NCI-H1930 (cell line): ENCODE data around the gene HMOX1.
"Not testable (repeated sequence)": the region's sequence is repeated elsewhere in the genome, so short reads cannot be mapped to it uniquely, and the experiment has no call there.

Source experiments
- DNase-seq, 2 experiments: peaks; one replicate each; lab custom pipeline; 2025; lab: John Stamatoyannopoulos, UW

HMOX1 gene

DNA sequence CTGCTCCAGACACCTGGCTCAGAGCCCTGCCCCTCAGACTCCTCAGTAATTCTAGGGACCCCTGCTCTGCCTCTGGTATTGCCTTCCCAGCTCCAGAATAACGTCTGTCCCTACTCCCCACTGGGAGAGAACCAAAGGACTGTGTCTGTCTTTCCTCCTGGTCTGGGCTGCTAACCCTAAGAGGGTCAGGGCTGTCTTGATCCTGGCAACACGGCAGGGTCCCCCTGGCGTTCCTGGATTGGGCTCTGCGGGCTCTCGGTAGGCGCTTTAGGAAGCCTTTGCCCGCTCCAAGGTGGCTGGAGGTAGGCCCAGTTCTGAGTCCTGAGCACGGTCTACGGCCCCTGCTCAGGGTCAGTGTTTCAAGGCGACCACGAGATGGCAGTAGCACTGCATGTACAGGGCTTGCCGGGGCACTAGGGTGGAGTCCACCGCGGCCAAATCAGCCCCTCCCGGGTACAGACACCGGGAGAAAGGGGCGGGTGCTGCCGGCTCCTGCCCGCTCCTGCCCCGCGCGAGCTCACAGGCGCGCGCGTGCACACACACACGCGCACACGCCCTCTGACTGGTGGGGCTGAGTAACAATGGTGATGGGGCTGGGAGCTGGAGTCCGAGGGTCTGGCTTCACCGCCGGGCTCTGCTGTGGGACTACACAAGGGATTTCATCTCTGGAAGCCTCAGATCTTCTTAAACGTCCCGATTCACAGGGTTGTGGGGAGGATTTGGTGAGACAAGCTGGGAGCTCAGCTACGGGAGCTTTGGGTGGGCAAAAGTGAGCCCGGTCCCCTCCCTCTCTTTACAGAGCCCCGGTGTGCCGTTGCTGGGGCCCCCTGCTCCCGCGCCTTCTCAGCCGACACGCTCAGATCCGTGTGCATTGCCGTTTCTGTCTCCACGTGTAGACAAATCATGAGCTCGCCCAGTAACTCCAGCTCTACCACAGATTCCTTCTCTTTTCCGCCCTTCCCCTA is 30.1 kb upstream of the HMOX1 start:
- peak; percentile 58 to 77 for DNase-seq

DNA sequence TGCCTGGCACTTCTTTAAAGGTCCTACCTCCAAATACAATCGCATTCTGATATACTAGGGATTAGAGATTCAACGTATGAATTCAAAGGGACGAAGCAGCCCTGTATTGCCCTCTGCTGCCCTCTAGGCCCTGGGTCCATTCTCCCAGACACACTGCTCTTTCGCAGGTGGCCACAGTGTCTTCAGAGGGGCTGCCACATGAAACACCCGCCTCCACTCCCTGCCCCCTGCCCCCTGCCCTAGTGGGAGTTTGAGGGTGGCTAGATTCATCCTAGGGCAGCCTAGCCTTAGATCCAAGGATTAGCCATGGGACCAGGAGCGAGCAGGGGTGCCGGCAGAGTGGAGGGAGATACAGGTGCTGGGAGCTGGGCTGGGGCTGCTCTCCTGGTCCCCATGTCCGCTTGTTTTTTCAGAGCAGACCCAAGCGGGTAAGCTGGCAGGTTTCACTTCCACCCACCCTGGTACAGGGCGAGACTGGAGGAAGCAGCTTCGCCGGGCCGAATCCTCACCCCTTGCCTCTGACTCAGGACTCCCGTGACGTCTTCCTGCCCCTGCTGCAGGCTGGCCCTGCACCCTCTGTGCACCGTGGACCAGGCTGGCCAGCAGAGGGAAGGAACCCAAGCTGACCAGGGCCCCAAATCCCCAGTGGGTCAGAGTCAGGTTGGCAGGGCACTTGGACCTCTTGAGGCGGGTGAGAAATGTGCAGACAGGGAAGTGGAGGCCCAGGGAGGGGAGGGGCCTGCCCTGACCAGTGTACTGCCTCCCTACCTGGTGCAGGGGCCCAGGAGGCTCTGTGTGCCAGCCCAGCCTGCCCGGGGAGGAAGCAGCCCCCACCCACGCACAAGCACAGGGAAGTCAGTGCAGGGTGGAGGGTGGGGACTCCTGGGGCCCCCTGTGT is 28.4 kb upstream of the HMOX1 start:
- peak; percentile 9 to 34 for DNase-seq

DNA sequence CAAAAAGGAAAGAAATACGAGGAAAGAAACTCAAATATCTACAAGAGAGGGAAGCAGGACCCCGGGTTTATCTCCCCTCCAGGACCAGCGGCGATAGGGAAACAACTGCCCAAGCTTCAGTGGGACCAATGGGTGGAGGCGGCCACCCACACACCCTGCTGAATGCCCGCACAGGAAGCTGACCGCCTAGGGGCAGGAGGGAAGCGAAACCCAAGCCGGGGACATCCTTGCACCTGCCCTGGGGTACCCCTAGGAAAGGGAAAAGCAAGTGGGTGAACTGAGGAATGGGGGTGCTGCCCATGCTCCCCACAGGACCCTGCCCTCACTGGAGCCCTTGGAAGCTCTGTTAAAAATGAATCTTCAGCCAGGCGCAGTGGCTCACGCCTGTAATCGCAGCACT is 27.6 kb upstream of the HMOX1 start:
- no peak for DNase-seq

DNA sequence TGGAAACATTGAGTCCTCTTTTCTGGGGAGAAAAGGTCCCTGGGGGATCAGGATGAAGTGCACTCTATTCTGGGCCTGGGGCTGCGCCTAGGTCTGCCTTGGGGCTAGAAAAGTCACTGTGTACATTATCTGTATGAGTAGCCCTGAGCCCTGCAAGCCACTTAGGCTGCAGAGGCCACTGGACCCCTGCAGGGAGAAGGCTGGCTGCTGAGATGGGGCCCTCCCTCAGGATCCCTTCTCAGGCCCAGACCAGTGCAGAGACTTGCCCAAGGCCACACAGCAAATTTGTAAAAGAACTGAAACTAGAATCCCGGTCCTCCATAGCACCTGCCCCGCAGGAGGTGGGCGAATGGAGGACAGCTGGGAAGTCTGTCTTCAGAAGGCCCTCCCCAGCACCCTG is 26.8 kb upstream of the HMOX1 start:
- no peak for DNase-seq

DNA sequence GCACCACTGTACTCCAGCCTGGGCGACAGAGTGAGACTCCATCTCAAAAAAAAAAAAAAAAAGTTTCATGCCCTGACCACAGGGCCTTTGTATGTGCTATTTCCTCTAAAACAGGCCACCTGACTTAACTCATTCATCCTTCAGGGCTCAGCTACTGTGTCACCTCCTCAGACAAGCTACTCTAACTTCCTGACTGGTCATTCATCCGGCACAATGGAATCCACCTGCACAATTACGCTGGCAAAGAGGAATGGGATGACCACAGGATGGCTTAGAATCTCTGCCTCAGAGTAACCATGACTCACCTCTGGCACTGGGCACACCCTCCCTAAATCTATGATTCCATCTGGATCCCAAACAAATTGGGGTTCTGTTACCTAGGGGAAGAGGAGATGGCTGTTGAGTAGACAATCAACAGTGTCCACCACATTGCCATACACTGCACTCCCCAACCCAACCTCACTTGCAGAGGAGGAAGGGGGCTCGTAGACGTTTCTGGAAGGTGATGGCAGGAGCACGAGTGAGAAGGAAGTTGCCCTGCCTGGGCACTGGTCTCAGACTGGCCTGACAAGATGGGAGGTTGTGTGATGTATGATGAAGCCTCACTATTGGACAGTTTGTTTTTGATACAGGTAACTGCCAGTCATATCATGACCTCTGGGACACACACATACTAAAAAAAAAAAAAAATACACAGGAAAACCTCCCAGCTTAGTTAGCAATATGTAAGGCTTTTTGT is 22.8 kb upstream of the HMOX1 start:
- no peak for DNase-seq

DNA sequence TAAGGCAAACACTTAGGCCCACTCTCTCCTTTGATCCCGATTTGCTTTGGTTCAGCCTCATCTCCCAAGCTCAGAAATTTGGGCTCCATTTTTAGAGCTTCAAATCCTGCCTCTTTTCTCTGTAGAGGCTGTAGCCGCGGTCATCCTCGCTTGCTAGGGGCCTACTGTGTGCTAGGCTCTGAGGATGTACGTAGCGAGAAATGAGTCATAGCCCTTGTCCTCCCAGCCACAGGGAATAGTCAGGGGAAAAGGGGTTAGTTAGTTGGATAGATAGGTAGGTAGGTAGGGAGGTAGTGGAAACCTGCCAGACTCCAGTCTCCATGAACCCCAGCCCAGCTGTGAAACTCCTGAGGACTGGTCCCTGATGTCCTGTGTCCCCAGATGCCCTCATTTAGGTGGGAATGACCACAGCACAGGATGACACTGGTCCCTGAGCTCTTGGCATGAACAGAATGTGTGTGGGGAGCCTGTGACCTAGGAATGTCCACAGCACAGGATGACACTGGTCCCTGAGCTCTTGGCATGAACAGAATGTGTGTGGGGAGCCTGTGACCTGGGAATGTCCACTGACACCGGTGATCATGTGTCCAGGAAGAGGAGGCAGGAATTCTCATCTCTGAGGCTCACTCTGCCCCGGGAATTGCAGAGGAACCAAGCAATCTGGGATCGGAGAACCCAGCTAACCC is 21.4 kb upstream of the HMOX1 start:
- no peak for DNase-seq

DNA sequence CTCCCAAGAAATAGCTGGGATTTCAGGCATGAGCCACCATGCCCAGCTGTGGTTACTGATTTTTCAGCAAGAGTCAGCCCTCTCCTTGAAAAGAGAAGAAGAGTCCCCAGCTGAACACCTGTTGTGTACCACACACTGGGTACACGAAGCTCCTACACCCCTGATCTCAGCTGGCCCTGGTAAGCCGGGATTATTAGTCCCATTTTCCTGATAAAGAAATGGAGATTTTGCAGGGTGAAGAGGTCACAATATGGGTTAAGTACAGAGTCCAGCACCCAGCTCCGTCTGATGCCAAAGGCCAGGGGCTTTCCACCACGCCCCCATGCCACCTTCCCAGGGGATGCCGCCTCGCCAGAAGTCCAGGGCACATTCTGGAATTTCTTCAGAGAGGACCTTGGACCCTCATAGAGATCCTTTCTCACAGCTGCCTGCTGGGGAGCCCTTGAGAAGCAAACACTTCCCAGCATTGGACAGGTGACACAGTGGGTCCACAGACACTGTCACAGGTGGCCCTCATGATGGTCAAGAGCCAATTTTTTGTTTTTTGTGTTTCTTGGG is 19.8 kb upstream of the HMOX1 start:
- DNase-seq = no peak

DNA sequence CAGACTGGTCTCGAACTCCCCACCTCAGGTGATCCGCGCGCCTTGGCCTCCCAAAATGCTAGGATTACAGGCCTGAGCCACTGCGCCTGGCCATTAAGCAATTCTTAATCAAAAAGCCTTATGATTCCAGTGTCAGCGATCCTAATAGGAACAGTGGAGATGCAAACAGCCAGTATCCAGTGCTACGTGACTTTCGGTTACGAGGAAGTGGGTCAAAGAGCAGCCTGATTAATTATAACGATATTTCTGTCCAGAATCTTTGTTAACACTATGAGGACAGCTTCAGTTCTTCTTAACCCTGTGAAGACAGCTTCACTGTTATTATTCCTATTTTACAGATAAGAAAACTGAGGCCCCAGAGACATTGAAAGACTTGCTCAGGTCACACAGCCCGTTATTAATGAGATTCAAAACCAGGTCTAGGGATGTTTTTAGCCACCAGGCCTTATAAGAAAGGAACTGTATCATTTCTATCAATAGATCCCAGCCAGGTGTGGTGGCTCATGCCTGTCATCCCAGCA is 17.3 kb upstream of the HMOX1 start:
- no peak for DNase-seq

DNA sequence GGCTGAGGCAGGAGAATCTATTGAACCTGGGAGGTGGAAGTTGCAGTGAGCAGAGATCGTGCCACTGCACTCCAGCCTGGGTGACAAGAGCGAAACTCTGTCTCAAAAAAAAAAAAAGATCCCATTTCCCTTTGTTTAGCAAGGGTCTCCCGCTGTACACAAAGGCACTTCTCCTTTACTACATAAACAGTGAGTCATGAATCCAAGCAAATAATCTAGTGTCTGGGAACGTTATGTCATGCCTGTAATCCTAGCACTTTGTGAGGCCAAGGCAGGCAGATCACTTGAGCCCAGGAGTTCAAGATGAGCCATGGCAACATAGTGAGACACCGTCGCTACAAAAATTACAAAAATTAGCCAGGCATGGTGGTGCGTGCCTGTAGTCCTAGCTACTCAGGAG is 16.7 kb upstream of the HMOX1 start:
- DNase-seq = not testable (repeated sequence)

DNA sequence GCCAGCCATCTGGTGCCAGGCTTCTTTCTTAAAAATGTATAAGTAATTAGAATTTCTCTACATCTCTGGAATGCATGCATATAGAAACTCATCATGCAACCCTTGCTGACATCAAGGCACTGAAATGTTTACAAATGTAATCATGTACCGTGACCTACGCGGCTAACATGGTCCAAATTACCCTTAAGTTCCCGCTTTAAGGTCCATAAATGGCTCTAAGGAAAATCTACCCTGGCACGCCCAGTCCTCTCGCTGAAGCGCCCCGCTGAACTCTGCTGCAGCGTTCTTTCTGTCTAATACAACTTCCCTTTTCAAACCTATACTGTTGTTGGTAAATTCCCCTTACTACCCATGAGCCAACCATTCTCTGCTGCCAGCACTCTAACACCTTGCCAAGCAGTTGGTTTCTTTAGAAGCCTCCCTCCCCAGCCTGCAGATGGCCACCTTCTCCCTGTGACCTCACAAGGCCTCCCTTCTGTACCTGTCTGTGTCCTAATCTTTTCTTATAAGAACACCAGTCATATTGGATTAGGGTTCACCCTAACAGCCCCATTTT is 13.5 kb upstream of the HMOX1 start:
- no peak for DNase-seq

DNA sequence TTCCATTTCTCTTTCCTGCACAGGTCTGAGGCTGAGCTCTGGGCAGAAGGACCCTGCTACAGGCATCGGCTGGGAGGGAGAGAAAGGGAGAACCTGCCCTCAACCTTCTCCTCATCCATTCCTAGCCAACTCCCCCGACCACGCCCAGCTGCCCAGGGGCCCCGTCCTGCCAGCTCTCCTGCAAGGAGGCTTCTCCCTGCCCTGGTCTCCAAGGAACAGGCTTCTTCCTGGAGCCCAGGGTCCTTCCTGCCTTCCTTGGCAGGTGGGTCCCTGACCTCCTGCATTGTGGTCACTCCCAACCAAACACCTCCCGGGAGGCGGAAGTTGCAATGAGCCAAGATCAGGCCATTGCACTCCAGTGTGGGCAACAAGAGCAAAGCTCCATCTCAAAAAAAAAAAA is 12.5 kb upstream of the HMOX1 start:
- DNase-seq = no peak

DNA sequence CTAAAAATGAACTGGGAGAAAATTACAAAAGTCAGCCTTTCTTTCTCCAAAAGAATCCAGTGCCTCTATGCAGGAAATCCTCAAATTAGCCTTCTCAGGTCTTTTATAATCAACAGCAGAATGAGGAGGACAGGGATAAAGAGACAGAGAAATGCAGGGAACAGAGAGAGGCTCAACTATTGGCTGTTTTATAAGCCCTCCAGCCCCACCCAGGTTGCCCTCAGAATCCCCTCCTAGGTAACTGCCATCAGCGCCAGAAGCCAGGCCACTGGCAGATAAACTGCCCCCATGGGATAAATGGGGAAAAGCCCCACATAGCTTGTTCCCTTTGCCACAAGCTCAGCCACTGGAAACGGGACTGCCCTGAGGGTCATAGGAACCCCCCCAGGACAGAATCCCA is 10.9 kb upstream of the HMOX1 start:
- DNase-seq = no peak

DNA sequence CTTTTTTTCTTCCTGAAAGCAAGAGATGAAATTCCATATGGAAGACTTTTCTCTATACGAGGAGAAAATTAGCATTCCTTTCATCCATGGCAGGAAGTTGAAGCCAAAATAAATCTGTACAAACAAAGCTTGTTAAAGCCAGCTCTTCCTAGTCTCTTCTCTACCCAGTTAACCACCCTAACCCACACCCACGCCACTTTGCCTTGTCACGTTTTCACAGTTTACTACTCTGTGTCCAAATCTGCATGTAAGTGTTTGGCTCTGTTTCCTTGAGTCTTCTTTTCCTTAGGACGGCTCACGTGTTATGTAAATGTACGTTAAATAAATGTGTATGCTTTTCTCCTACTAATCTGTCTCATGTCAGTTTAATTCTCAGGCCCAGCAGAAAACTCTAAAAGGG is 7.1 kb upstream of the HMOX1 start:
- no peak for DNase-seq

DNA sequence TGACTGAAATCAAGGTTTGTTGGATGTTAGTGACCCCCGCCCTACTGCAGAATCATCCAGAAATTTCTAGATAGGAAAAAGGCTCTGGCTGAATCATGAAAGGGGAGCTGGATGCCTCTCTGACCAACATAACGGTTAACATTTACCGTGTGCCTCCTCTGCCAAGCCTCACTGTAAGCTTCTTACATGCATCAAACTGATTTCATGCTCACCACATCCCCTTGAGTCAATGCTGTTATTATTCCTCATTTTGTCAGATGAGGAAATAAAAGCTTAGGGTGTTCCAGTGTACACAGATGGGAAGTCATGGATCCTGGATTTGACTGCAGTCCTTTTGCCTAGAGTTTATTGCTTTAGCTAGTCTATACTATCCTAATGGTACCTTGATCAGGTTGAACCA is 5.9 kb upstream of the HMOX1 start:
- DNase-seq = no peak

DNA sequence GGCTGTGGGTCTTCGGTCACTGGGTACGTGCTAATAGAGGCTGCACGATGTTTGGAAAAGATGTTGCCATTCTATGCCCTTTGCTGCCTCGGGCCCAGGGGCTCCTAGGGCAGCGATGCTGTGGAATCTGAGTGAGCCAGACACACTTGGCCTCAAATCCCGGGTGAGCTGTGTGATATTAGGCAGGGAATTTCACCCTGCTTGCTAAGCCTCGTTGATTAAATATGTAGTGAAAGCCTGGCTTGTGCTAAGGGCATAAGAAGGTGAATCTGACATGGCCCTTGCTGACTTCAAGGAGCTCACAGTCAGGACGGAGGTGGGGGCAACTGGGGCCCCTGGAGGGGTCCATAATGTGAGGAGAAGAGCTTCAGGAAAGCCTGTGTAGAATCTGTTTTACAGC is 5.4 kb upstream of the HMOX1 start:
- no peak for DNase-seq

DNA sequence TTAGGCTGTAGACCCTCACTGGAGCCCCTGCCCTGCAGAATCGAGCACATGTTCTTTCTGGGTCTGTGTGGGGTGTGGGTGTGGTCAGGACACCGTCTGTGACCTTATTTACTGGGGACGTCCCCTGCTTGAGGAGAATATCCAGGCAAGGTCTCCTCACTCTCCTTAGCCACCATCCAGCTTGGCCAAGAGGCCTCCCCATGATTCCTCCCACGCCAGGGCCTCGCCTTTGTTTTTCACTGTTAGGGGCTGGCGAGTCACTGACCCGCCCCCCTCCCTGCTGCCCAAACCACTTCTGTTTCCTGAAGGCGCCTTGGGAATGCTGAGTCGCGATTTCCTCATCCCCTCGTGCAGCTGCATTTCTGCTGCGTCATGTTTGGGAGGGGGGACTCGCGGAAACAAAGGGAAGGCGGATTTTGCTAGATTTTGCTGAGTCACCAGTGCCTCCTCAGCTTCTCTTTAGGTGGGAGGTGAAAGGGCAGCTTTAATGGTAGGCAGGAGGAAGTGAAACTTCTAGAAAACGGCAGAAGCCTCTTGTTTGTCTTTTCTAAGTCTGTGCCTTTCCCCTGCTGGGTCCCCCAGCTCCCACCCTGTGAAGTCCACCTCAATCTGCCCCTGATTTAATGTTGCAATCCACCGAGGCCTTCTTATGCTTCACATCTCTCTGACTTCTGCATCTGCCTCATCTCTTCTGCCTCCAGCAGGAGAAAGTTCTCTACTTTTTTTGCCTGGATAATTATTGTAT is 4.0 kb upstream of the HMOX1 start:
- DNase-seq = peak; percentile 14 to 30

DNA sequence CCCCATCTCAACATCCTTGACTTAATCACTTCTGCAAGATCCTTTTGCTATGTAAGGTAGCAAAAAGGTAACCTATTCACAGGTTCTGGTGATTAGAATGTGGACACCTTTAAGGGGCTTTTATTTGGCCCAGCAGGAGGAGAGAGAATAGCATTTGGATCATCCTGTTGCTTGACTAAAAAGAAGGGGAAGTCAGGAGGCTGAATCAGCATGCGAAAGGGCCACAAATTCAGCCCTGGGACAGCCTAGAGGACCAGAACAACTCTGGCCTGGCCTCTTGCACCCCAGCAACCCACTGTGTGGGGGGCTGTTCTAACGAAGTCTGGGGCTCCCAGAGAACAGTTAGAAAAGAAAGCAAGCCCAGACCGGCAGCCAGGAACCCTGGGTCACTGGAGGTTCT is 3.2 kb upstream of the HMOX1 start:
- DNase-seq = no peak

DNA sequence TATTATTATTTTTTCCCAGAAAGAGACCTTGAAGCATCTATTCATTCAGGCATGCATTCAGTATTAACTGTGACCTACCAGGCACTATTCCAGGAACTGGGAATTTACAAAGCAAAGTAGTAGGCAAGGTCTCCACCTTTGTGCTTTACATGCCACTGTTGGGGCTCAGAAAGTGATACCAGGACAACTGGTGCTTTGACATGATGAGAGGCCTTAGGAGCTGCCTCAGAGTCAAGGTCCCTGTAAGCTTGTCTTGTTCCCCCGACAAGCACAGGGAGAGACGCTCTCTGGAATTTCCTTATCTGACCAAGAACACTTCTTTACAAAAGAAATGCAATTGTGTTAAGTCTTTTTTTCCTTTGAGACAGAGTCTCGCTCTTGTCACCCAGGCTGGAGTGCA is 2.3 kb upstream of the HMOX1 start:
- no peak for DNase-seq

DNA sequence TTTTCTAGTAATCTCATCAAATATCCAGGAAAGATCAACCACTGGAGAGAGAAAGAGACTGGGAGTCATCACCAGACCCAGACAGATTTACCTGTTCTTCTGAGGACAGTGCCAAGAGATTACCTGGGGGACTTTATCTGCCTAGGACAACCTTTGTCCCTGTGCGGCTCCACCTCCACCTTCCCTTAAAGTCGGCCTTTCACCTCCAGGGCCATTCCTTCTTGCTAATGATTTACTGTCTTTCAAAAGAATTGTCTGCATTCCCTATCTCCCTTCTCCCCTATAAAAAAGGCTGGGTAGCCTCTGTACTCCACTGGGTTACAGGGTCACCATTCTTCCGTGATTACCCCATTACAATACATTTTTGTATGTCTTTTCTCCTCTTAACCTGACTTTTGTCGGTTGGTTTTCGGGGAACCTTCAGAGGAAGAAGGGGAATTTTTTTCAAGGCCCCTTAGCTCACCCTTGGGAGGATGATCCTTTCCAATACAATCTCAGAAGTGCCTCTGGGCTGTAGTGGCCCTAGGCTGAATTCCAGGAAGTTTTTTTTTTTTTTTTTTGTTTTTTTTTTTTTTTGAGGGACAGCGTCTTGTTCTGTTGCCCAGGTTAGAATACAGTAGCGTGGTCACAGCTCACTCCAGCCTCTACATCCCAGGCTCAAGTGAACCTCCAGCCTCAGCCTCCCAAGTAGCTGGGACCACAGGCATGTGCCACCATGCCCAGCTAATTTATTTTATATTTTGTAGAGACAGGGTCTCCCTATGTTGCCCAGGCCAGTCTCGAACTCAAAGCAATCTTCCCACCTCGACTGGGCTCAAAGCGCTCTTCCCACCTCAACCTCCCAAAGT is 1.5 kb upstream of the HMOX1 start:
- DNase-seq = no peak
